ENCODE measurements around the gene CEP85L.

- no peak for TF ChIP-seq SPI1 (IDR thresholded peaks at IDR 0.05; ENCODE audit: low read depth, low read length)
- no peak for TF ChIP-seq POLR2A (IDR thresholded peaks at IDR 0.05; ENCODE audit: low read depth, low read length)
- TF ChIP-seq TAF1 (IDR thresholded peaks at IDR 0.05; ENCODE audit: low read depth, low read length): no peak
- no peak for TF ChIP-seq POLR2AphosphoS5 (IDR thresholded peaks at IDR 0.05; ENCODE audit: low read depth, low read length)
- TF ChIP-seq POU2F2 (IDR thresholded peaks at IDR 0.05; ENCODE audit: low read depth, low read length): no peak
- TF ChIP-seq PAX5 (IDR thresholded peaks at IDR 0.05; ENCODE audit: insufficient read depth, low read length, severe bottlenecking): no peak
Observed at GRCh38 chr6:118514689-118515088, 136.7 kb downstream of the CEP85L start.
